SJCRH30 (cell line): ENCODE results near the gene BLVRA. TPM values are rescaled to one million over a fixed set of nuclear protein-coding genes. Genes with fewer than 3 reads are reported as not detected.
"Not testable (repeated sequence)": the region's sequence is repeated elsewhere in the genome, so short reads cannot be mapped to it uniquely, and the experiment has no call there.

Experiments used
- DNase-seq, 2 experiments: peaks; one replicate each; pipeline ENCODE4 v3.0.0-alpha.2; 2015 to 2020
- H3K27ac ChIP-seq: fragments of 250-450 bp; sonication (Bioruptor Pico); 2 replicates; pipeline ENCODE4 v1.5.1; 2020; ENCODE audit warnings: mild to moderate bottlenecking, moderate library complexity
- H3K27me3 ChIP-seq: fragments of 250-450 bp; sonication (Bioruptor Pico); 2 replicates; pipeline ENCODE4 v1.5.1; 2020; ENCODE audit warnings: mild to moderate bottlenecking, moderate library complexity
- H3K36me3 ChIP-seq: fragments of 250-450 bp; sonication (Bioruptor Pico); 2 replicates; pipeline ENCODE4 v1.5.1; 2020; ENCODE audit warnings: mild to moderate bottlenecking, moderate library complexity
- H3K4me1 ChIP-seq: fragments of 250-450 bp; sonication (Bioruptor Pico); 2 replicates; pipeline ENCODE4 v1.5.1; 2020; ENCODE audit warnings: mild to moderate bottlenecking, moderate library complexity
- H3K4me3 ChIP-seq: fragments of 250-450 bp; sonication (Bioruptor Pico); 2 replicates; pipeline ENCODE4 v1.5.1; 2020; ENCODE audit warnings: mild to moderate bottlenecking, moderate library complexity
- H3K9me3 ChIP-seq: fragments of 250-450 bp; sonication (Bioruptor Pico); replicated peaks from 2 replicates; pipeline ENCODE4 v1.5.1; 2020; ENCODE audit warnings: mild to moderate bottlenecking, moderate library complexity
- total RNA-seq: library from RNA; depleted of rRNA; stranded (reverse); fragments of >200 nt; shearing (Covaris generic); gene quantifications from 2 replicates; pipeline ENCODE4 v1.2.3, GENCODE V29; 2014; rRNA removed

The BLVRA gene, protein sequence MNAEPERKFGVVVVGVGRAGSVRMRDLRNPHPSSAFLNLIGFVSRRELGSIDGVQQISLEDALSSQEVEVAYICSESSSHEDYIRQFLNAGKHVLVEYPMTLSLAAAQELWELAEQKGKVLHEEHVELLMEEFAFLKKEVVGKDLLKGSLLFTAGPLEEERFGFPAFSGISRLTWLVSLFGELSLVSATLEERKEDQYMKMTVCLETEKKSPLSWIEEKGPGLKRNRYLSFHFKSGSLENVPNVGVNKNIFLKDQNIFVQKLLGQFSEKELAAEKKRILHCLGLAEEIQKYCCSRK
- total RNA-seq = 42.0 and 42.8 TPM in 2 replicates

DNA sequence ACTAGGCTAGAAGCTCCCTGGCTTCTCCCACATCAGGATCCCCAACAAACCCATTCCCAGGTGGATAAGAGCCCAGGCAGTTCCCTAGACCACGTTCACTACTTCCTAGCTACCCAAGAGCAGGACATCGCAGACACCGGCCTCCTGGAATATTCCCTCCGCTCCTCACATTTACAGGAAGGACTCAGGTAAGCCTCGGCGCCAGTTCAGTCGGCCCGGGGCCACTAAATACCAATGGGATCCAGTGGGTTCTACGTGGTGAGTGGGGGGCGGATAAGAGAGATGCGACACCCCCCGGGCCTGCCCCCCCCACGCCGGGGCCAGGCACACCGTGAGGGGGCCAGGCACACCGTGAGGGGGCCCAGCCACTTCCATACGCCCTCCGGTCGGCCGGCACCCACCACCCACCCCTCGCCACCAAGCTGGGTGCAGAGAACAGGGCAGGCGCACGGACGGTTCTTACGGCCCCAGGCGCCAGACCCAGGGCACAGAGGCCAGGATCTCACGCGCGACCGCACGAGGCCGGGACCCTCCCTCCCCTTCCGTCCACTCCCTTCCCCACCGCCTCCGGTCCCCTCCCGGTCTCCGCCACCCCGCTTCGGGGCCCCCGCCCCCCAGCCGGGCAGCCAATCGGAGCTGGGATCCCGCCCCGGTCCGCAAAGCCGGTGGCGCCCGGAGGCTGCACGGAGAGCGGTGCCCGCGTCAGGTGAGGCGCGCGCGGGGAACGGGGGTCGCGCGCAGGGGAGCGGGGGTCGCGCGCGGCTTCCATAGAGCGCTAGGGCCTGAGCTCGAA is at the start of gene BLVRA:
TSS of gene BLVRA (plus strand) at position 652 of the 793 bp plus-strand sequence. CDS start 12,479 bp downstream, outside the sequence.
- Histone ChIP-seq H3K4me3 (peak within 1 kb of the TSS; percentile 78), H3K36me3 (no peaks in the 10 kb centered on the region), H3K27ac (peak within 1 kb of the TSS; percentile 29; the same call in 1 of the 2 replicates), H3K4me1 (peaks cover 12% of the 10 kb centered on the region), H3K27me3 (no peaks in the 10 kb centered on the region), H3K9me3 (no peaks in the 10 kb centered on the region)
- peak; percentile 59 to 68 for DNase-seq

DNA sequence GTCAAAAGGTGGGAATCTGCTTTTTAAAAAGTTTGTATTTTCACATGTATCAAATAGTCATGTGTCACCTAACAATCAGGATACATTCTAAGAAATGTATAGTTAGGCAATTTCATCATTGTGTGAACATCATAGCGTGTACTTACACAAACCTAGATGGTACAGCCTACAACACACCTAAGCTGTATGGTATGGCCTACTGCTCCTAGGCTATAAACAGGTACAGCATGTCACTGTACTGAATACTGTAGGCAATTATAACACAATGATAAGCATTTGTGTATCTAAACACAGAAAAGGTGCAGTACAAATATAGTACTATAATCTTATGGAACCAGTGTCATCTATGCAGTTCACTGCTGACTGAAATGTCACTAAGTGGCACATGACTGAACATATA is 47.0 kb upstream of the BLVRA start:
- H3K27ac ChIP-seq = no peak overlapping the region
- no peak for DNase-seq
- H3K4me3 ChIP-seq = no peak overlapping the region
- H3K27me3 ChIP-seq = no peaks in the 10 kb centered on the region
- H3K9me3 ChIP-seq = no peaks in the 10 kb centered on the region
- H3K36me3 ChIP-seq = peaks cover 2% of the 10 kb centered on the region; the same call in 1 of the 2 replicates
- no peaks in the 10 kb centered on the region for H3K4me1 ChIP-seq

DNA sequence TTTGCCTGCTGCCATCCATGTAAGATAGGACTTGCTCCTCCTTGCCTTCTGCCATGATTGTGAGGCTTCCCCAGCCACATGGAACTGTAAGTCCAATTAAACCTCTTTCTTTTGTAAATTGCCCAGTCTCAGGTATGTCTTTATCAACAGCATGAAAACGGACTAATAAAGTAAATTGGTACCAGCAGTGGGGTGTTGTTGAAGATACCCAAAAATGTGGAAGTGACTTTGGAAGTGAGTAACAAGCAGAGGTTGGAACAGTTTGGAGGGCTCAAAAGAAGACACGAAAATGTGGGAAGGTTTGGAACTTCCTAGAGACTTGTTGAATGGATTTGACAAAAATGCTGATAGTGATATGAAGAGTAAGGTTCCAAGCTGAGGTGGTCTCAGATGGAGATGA is 42.5 kb upstream of the BLVRA start:
- not testable (repeated sequence) for H3K36me3 ChIP-seq, H3K4me3 ChIP-seq, H3K4me1 ChIP-seq, H3K9me3 ChIP-seq, H3K27me3 ChIP-seq, H3K27ac ChIP-seq, DNase-seq

DNA sequence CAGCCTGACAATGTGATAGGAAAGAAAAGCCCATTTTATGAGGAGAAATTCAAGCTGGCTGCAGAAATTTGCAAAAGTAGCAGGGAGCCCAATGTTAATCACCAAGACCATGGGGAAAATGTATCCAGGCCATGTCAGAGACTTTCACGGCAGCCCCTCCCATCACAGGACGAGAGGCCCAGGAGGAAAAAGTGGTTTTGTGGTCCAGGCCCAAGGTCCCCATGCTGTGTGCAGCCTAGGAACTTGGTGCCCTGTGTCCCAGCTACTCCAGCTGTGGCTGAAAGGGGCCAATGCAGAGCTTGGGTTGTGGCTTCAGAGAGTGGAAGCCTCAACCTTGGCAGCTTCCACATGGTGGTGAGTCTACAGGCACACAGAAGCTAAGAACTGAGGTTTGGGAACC is 41.9 kb upstream of the BLVRA start:
- H3K4me1 ChIP-seq = no peaks in the 10 kb centered on the region

DNA sequence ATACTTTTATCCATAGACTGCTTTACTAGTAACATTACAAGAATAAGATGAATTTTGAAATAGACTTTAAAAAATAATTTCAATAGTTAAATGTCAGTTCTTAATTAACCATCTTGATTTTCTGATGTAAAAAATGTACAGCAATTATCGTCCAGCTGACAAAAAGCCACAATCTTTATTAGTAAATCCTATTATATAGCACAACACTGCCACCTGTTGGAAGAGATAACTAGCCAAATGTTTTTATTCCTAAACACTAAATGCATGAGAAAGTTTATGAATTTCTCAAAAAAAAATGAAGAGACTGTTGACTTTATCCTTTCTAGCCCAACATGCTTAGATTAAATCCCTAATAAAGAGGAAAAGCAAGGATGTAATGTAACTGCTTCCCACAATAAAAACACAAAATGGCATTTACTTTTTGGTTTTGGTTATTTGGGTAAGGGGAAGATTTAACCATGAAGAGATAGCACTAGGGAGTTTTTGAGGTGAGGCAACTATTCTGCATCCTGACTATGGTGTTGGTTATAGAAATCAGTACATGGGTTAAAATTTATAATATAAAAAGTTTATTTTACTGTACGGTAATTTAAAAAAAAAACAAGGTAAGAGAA is 37.2 kb upstream of the BLVRA start:
- no peaks in the 10 kb centered on the region for H3K4me1 ChIP-seq
- H3K9me3 ChIP-seq = no peaks in the 10 kb centered on the region
- no peaks in the 10 kb centered on the region for H3K27me3 ChIP-seq
- no peak overlapping the region for H3K27ac ChIP-seq
- peak in 1 of 2 experiments; percentile 68 for DNase-seq
- H3K36me3 ChIP-seq = peaks cover 6% of the 10 kb centered on the region
- no peak overlapping the region for H3K4me3 ChIP-seq

More for the DNA sequence above, 41.9 kb upstream of the BLVRA start:
- Histone ChIP-seq H3K9me3 (no peaks in the 10 kb centered on the region), H3K27me3 (no peaks in the 10 kb centered on the region), H3K36me3 (peaks cover 9% of the 10 kb centered on the region), H3K4me3 (no peak overlapping the region), H3K27ac (no peak overlapping the region)
- DNase-seq = no peak

DNA sequence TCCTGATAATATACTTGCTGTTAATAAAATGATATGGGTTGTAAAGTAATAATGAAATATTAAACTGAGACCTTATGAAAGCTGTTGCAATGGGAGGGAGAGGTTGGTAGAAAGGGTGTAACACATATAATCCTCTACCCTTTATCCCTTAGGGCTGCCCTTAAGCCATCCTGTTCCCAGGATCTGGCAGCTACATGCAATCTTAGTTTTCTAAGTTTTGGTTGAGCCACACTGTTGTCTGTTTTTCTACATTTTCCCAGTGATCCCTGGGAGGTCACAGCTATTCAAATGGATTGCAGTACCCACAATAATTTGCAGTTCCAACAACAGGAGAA is 35.5 kb upstream of the BLVRA start:
- no peak for DNase-seq
- H3K36me3 ChIP-seq = peaks cover 6% of the 10 kb centered on the region
- no peaks in the 10 kb centered on the region for H3K27me3 ChIP-seq
- no peaks in the 10 kb centered on the region for H3K4me1 ChIP-seq
- H3K27ac ChIP-seq = no peak overlapping the region
- no peaks in the 10 kb centered on the region for H3K9me3 ChIP-seq
- H3K4me3 ChIP-seq = no peak overlapping the region

DNA sequence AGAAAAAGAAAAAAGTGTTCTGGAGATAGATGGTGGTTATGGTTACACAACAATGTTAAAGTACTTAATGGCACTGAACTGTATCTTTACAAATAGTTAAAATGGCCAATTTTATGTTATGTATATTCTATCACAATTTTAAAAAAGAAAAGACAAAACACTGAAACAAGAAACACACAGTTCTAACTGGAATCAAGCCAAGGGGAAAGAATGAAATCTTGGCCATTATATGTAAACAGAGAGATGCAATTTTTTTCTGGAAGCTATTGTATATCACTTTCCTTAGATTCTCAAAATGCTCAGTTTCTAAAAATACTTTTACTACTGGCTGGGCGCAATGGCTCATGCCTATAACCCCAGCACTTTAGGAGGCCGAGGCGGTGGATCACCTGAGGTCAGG is 33.2 kb upstream of the BLVRA start:
- DNase-seq = no peak
- no peak overlapping the region for H3K4me3 ChIP-seq
- no peak overlapping the region for H3K27ac ChIP-seq
- no peaks in the 10 kb centered on the region for H3K9me3 ChIP-seq
- H3K36me3 ChIP-seq = peaks cover 6% of the 10 kb centered on the region
- no peaks in the 10 kb centered on the region for H3K27me3 ChIP-seq
- peaks cover 6% of the 10 kb centered on the region; the same call in 1 of the 2 replicates for H3K4me1 ChIP-seq

DNA sequence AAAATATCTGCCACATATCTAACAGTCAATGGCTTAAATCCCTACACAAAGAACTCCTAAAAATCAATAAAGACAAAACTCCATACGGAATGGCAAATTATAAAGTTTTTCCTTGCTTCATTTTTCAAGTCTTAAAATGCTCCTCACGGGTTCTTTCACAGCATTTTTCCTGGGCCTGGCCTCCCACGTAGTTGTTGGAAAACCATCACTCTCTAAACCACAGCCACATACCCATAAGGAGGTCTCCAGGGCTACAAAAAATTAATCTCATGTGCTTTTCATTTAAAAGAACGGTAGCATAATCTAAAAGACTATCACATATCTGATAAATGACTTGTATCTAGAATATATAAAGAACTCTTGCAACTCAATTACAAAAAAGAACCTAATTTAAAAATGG is 32.0 kb upstream of the BLVRA start:
- no peak for DNase-seq
- H3K27me3 ChIP-seq = no peaks in the 10 kb centered on the region
- no peaks in the 10 kb centered on the region for H3K9me3 ChIP-seq
- 0 out of 2 replicates have a peak, but pooled peaks cover under 1% of the 10 kb centered on the region for H3K36me3 ChIP-seq
- no peak overlapping the region for H3K27ac ChIP-seq
- no peak overlapping the region for H3K4me3 ChIP-seq
- H3K4me1 ChIP-seq = peaks cover 10% of the 10 kb centered on the region; the same call in 1 of the 2 replicates

DNA sequence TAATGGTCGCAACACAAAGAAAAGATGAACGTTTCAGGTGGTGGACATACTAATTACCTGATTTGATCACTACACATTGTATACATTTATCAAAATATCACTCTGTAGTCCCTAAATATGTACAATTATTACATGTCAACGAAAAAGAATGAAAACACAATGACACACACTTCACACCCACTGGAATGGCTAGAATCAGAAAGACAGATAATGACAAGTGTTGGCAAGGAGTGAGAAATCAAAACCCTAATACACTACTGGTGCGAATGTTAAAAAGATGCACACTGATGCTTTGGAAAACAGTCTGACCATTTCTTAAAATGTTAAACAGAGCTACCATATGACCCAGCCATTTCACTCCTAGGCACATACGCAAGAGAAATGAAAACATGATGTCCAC is 31.5 kb upstream of the BLVRA start:
- Histone ChIP-seq H3K27ac (no peak overlapping the region), H3K4me3 (no peak overlapping the region)

DNA sequence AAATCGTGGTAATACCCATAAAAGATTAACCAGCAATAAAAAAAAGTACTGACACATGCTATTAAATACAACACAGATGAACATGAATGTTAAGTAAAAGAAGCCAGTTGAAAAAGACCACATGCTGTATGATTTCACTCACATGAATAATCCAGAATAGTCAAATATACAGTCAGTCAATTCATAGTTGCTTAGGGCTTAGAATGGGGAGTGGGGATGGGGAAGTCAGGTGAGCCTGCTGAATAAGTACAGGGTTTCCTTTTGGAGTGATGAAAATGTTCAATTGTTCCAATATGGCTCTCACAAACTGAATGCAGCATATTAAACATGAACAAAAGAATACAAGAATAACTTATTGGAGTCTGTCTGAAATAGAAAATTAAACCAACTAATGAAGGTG is 31.0 kb upstream of the BLVRA start:
- H3K27me3 ChIP-seq = no peaks in the 10 kb centered on the region
- H3K9me3 ChIP-seq = no peaks in the 10 kb centered on the region
- no peak overlapping the region for H3K4me3 ChIP-seq

More for the DNA sequence above, 31.5 kb upstream of the BLVRA start:
- Histone ChIP-seq H3K4me1 (peaks cover 10% of the 10 kb centered on the region; the same call in 1 of the 2 replicates), H3K9me3 (no peaks in the 10 kb centered on the region), H3K27me3 (no peaks in the 10 kb centered on the region), H3K36me3 (no peaks in the 10 kb centered on the region)
- no peak for DNase-seq

DNA sequence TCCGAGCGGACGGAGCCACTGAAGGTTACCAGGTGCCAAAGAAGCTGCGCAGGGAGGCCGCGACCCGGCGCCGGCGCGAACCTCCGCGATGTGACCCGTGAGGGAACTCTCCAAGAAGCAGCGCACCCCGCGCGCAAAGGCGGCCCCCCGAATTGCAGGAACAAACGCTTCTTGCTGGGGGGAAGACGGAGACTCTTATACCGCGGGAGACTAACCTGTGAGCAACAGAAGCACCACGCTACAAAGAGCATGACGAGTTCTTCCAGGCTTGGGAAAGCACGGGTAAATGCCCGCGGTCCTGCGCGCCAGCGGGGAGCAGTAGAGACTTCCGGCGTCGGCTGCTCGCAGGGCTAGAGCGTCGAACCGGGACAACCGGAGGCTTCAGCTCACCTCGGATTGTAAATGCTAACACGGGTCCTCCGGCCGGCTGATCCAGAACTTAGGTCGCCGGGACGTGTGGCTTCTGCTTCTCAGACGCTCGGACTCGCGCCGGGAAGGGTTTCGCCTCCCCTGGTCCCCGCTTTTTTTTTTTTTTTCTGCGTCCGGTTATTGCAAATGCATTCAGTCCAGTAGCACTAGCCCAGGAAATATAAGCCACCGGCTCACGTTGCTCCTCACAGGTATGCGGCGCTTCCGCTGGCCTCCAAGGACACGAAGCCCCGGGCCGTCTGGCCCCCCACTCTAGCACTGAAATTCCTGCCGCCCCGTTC is 29.1 kb upstream of the BLVRA start, which contains the start of gene COA1:
TSS of gene COA1 (minus strand) at position 310 of the 710 bp plus-strand sequence. CDS start 80,909 bp downstream, outside the sequence.
- H3K9me3 ChIP-seq = no peaks in the 10 kb centered on the region
- peak within 1 kb of the TSS; percentile 50 for H3K27ac ChIP-seq
- H3K4me3 ChIP-seq = peak within 1 kb of the TSS; percentile 84
- no peaks in the 10 kb centered on the region for H3K36me3 ChIP-seq
- H3K27me3 ChIP-seq = no peaks in the 10 kb centered on the region
- peak; percentile 87 to 93 for DNase-seq
- H3K4me1 ChIP-seq = peaks cover 10% of the 10 kb centered on the region; the same call in 1 of the 2 replicates

More for the DNA sequence above, 31.0 kb upstream of the BLVRA start:
- Histone ChIP-seq H3K36me3 (no peaks in the 10 kb centered on the region), H3K4me1 (peaks cover 10% of the 10 kb centered on the region; the same call in 1 of the 2 replicates), H3K27ac (no peak overlapping the region)
- no peak for DNase-seq

DNA sequence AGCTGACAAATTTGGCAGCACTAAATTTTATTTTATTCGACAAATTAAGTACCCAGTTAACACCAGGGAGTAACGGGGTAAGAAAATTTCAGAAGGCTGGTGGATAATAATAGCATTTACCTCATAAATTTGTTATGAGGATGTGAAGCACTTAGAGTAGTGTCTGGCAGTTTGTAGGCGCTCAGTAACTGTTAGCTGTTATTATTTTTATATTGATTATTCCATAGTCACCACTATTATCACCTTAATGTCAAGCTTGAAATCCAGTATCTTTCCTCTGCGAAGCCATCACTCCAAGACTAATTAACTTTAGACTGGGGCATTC is 28.6 kb upstream of the BLVRA start:
- H3K4me3 ChIP-seq = peak overlapping the region; percentile 84

DNA sequence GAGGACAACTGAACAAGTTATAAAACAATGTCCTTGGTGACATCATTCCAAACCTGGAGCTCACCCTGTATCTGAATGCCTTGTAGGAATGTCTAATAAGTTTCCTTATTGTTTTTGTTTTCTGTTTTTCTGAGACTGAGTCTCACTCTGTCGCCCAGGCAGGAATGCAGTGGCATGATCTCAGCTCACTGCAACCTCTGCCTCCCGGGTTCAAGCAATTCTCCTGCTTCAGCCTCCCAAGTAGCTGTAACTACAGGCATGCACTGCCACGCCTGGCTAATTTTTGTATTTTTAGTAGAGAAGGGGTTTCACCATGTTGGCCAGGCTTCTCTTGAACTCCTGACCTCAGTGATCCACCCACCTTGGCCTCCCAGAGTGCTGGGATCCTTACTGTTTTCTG is 27.0 kb upstream of the BLVRA start:
- H3K4me3 ChIP-seq, H3K27me3 ChIP-seq, H3K27ac ChIP-seq, DNase-seq, H3K9me3 ChIP-seq, H3K4me1 ChIP-seq, H3K36me3 ChIP-seq: not testable (repeated sequence)

More for the DNA sequence above, 28.6 kb upstream of the BLVRA start:
- no peak for DNase-seq
- H3K27ac ChIP-seq = peak overlapping the region; percentile 50
- peaks cover 10% of the 10 kb centered on the region; the same call in 1 of the 2 replicates for H3K4me1 ChIP-seq
- H3K9me3 ChIP-seq = no peaks in the 10 kb centered on the region
- no peaks in the 10 kb centered on the region for H3K36me3 ChIP-seq
- no peaks in the 10 kb centered on the region for H3K27me3 ChIP-seq

DNA sequence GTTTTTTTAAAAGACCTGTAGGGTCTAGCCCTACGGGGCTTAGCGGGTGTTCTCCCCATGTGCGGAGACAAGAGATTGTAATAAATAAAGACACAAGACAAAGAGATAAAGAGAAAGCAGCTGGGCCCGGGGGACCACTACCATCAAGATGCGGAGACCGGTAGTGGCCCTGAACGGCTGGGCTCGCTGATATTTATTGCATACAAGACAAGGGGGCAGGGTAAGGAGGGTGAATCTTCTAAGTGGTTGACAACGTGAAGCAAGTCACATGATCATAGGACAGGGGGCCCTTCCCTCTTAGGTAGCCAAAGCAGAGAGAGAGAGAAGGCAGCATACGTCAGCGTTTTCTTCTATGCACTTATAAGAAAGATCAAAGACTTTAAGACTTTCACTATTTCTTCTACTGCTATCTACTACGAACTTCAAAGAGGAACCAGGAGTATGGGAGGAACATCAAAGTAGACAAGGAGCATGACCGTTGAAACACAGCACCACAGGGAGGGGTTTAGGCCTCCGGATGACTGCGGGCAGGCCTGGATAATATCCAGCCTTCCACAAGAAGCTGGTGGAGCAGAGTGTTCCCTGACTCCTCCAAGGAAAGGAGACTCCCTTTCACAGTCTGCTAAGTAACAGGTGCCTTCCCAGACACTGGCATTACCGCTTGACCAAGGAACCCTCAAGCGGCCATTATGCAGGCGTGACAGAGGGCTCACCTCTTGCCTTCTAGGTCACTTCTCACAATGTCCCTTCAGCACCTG is 23.7 kb upstream of the BLVRA start:
- H3K4me1 ChIP-seq, DNase-seq, H3K36me3 ChIP-seq, H3K27me3 ChIP-seq, H3K4me3 ChIP-seq, H3K27ac ChIP-seq, H3K9me3 ChIP-seq: not testable (repeated sequence)
